A549 (cell line): ENCODE data around the gene TRABD.

Experiments
- CTCF ChIP-seq: fragments of >200 bp; sonication (Bioruptor Twin); formaldehyde crosslinking; IDR thresholded peaks from 3 replicates; pipeline ENCODE4 v1.5.1; 2016
- EP300 ChIP-seq, 2 experiments: fragments of >200 bp; sonication (Bioruptor Twin); formaldehyde crosslinking; IDR thresholded peaks; 2 replicates in 1 of 2; 3 replicates in 1 of 2; pipeline ENCODE4 v1.6.1; 2016 to 2017
- PBX3 ChIP-seq: IDR thresholded peaks from 2 replicates; pipeline ENCODE4 v1.6.1; 2012
- RARB ChIP-seq: fragments of 250-450 bp; sonication (Bioruptor Pico); IDR thresholded peaks from 2 replicates; pipeline ENCODE4 v1.8.0; 2021; ENCODE audit warnings: mild to moderate bottlenecking, moderate library complexity
- TF ChIP-seq, protein P1 (sequence below): fragments of 200-600 bp; sonication (generic); IDR thresholded peaks from 2 replicates; pipeline ENCODE4 v1.6.1; 2016; ENCODE audit warnings: antibody characterized with exemption, mild to moderate bottlenecking, moderate library complexity

DNA sequence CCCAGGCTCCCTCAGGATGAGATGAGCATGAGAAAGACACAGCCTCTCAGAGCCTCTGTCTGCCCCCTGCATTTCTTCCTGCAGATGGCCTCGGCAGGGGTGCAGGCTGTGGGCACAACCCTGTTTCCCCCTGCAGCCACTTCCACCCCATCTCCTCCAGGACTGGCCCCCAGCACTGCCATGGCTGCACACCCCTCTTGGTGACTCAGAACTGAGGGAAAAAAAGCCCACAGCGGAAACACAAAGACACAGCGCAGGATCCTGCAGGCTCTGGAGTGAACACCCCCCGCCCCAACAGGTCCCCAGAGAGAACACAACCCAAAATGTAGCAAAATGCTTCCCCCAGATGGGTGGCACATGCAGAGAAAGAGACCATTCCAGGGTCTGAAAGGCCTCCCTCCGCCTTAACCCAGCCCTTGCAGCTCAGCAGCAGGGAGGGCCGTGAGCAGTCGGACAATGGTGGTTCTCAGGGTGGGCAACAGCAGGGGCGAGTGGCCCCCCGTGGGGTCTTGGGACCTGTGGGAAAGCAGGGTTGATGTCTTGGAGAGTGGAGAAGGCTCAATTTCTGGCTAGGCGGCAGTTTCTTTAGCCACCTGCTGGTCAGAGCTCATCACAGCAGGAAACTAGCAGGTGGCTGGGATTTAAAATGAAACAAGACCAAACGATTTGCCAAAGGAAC lies 51.2 kb downstream of the TRABD start:
- TF ChIP-seq CTCF (peak; percentile 36; the same call in 2 of the 3 replicates), EP300 (IDR thresholded peaks at IDR 0.05) (no peak), PBX3 (no peak), RARB (no peak)
- TF ChIP-seq, protein P1, sequence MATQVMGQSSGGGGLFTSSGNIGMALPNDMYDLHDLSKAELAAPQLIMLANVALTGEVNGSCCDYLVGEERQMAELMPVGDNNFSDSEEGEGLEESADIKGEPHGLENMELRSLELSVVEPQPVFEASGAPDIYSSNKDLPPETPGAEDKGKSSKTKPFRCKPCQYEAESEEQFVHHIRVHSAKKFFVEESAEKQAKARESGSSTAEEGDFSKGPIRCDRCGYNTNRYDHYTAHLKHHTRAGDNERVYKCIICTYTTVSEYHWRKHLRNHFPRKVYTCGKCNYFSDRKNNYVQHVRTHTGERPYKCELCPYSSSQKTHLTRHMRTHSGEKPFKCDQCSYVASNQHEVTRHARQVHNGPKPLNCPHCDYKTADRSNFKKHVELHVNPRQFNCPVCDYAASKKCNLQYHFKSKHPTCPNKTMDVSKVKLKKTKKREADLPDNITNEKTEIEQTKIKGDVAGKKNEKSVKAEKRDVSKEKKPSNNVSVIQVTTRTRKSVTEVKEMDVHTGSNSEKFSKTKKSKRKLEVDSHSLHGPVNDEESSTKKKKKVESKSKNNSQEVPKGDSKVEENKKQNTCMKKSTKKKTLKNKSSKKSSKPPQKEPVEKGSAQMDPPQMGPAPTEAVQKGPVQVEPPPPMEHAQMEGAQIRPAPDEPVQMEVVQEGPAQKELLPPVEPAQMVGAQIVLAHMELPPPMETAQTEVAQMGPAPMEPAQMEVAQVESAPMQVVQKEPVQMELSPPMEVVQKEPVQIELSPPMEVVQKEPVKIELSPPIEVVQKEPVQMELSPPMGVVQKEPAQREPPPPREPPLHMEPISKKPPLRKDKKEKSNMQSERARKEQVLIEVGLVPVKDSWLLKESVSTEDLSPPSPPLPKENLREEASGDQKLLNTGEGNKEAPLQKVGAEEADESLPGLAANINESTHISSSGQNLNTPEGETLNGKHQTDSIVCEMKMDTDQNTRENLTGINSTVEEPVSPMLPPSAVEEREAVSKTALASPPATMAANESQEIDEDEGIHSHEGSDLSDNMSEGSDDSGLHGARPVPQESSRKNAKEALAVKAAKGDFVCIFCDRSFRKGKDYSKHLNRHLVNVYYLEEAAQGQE: no peak
